NOMO-1 (cell line): Measurements from ENCODE around the gene DMRTB1.

ENCODE experiments used
- DNase-seq, 2 experiments: peaks; one replicate each; lab custom pipeline; 2025; ENCODE audit not compliant: unreplicated experiment in 2 of 2; lab: John Stamatoyannopoulos, UW

DMRTB1 gene

DNA sequence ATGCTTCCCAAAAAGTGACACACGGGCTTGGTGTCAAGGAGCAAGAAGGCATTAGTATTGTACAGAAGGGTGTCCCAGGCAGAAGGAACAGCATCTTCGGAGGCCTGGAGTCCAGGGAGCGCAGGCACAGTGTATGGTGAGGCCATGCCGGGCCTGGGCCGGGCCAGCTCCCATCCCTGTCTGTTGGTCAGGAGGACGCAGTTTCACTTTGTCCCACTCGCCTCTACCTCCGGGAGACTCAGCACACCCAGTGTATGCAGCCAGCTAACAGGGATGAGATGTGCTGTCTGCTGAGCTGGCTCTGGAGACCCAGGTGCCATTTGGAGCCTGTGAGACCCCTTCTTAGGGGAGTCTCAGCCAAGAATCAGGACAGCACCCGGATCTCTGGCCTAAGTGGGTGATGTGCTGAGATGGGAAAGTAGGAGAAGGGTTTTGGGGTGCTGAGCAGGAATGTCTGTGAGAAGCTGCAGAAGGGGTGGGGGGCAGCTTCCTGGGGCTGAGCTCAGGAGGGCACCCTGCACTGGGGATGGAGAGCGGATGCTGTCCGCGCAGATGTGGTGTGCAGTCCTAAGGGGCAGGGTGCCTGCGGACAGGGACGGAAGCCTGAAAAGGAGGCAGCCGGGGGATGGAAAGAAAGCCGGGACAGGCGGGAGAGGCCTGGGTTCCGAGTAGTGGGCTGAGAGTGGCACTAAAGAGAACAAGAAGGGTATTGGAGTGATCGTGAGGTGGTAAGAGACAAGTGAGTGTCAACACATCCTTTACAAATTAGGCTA, 25.7 kb downstream of the DMRTB1 start:
- DNase-seq, result no peak

DNA sequence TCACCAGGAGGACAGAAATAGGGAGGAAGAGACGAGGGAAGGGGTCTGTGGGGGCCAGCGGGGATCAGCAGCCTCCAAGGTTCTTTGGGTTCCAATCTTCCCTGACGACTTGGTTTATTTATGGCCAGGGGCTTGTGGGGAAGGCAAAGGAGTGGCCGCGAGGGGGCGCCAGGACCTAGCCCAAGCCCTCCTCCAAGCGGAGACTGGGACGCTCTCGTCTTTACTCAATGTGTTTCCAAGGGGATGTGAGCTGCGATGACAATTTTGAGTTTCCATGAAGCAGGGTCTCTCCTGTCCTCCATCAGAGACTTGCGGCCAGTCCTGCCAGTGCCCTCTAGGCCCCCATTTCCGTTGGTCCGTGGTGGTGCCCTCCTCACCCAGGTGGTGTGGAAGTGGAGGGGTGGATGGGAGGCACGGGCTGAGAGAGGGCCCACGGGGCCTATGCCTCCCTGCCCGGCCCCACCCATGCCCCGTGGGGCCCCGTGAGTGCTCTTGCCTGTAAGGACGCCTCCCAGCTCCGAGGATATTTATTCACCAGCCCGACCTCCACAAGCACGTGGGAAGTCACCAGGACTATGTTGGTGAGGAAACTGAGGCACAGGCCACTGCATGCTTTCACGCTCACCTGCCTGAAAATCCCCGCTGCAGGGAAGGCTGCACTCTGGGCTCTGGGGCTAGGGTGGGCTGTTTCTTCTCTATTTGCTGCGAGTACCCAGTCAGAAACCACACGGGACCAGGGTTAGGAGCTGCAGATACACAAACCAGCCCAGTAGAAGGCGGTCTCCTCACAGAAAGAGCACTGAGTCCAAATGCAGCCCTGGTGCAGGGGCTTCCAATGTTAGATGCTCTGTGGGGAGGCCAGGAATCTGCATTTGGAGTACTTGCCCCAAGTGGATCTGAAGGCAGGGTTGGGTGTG, 26.5 kb downstream of the DMRTB1 start:
- peak; percentile 57 to 80 for DNase-seq

- DNase-seq, result no peak
Measured at GRCh38 chr1:53486395-53487026, 27.3 kb downstream of the DMRTB1 start.

DNA sequence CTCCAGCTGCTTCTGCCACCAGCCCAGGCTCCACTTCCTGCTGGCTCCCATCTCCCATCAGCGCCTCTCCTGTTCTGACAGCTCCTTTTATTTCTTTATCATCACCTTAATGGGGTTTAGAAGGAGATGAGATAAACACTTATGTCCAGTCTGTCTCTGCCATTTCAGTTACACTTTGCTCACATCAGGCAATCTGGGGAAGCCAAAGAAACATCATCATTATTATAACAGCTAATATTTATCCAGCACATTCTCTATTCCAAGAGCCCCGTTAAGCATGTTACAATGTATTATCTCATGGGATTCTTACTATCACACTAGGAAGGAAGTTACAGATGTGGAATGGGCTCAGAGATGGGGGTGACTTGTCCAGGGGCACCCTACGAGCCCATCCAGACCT, 31.2 kb downstream of the DMRTB1 start:
- no peak for DNase-seq

DNA sequence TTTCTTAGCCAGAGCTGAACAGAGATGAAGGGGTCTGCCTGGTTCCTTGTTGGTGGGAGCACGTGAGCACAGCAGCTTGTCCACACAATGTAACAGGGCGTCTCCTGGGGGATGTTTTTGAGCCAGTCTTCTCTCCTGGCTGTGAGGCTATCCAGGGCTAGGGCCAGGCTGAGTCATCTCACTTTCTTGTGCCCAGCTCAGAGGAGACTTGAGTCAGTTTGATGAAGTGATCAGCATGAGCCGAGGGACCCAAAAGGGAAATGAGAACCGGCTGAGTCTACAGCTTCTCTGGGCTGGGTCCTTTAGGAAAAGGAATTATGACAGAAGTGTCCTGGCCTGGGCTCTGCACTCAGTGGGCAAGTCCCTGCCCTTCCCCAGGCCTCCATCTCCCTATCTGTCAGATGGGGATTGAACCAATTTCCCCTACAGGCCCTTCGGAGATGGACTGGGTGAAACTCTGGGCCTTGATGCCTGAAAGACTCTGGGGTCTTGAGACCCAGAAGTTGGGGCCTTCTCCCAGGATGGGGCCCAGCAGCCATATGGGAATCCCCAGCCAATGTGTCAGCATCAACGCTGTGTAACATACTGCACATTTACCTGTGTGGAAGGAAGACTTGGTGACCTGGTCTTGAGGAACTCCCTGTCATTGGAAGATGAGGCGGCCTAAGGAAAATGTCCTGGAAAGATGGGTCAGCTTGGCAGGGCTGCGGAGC, 36.6 kb downstream of the DMRTB1 start:
- DNase-seq, result no peak

DNA sequence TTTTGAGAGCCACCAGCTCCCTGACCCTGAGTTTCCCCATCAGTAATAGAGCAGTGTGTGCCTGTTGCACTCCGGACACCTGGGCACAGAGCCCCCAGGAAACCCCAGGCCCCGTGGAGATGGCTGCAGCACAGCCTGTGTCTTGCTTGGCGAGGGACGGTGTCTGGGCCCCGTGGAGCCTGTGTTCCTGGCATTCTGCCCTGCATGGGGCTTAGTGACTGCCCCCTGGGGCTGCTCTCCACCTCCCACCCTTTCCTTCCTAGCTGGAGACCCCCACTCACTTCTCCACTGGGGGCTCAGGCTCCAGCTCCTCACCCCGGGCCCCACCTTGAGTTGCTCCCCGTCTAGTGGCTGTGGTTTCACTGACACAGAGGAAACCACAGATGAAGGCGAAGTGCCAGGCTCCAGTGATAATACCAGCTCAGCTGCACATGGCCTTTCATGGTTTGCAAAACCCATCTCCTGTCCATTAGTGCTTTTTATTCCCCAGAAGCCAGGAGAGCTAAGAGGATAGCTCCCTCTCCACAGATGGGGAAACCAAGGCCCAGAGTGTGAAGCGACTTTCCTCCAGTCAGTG, 39.4 kb downstream of the DMRTB1 start:
- DNase-seq, result no peak

DNA sequence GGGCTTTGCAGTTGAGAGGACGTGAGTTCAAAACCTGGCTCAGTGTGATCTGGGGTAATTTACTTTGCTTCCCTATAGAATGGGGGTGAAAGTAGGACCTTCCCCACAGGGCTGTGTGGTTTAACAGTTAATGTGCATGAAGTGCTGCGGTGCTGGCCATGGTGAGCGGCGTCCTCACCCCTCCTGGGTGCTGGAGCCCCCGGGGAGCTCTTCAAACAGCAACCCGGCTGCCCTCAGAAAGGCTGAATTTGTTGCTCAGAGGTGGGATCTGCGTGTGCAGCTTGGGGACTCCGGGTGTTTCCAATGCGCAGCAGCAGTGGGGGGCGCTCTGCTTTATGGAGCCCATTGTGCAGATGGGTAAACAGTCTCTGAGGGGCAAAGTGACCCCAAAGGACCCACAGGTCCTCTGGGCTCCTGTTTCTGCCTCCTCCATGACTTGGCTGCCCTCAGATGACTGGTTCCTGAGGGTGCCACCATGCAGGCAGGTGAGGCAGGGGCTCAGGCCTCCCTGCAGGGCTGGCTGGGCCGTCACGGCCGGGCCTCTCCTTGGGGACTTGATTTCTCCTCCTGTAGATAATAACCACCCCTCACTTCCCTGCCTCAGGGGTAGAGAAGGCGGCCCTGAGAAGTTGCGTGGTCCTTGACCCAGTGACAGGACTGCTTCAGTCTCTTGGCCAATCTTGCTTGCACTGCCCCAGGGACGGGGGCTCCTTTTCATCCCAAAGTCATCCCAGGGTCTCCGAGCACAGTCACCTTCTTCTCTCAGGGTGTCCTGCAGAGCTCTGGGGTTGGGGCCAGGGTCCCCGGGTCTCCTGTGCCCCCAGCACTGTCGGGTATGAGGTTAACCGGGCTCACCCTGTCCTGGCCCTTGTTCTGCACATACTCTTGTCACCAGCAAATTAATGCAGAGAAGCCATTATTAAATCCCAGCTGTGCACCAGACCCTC, 40.3 kb downstream of the DMRTB1 start:
- no peak for DNase-seq

- no peak for DNase-seq
Measured at GRCh38 chr1:53500204-53501064, 41.2 kb downstream of the DMRTB1 start.

DNA sequence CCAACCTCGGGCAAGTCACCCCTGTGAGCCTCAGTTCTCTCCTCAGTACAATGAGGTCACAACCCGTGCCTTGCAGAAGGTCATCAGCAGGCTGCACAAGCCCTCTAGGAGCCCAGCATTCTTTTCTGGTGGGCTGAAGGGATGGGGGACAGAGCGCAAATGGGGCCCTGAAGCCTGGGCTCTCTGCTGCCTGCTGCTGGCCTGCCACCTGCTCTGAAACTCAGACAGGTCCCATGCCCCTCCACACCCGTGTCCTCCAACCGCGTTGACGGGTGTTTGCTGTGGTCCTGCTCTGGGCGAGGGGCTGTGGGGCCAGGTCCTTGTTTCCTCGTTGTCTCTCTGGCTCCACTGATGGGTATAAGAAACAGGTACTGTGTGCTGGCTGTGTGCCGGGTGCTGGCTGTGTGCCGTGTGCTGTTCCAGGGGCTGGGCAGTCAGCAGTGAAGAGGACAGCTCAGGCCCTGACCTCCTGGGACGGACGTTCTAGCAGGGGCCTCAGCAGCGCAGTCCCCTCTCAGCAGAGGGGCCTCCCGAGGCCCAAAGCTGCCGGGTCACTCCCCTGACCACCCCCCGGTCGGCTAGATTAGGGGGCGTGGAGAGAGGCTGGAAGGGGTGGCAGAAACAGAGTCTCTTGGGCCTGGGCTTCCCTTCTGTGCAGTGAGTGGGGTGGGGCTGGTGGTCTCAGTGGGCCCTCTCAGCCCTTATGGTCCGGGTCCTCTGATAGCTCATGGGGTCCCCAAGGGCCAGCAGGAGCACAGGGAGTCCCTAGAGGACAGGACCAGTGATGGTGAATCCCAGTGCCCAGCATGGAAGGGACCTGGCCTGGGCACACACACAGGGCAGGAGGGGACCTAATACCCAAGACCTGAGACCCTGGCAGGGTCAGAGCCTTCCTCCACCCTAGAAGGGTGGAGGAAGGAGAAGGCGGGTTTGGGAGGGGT, 42.1 kb downstream of the DMRTB1 start:
- no peak for DNase-seq

DNA sequence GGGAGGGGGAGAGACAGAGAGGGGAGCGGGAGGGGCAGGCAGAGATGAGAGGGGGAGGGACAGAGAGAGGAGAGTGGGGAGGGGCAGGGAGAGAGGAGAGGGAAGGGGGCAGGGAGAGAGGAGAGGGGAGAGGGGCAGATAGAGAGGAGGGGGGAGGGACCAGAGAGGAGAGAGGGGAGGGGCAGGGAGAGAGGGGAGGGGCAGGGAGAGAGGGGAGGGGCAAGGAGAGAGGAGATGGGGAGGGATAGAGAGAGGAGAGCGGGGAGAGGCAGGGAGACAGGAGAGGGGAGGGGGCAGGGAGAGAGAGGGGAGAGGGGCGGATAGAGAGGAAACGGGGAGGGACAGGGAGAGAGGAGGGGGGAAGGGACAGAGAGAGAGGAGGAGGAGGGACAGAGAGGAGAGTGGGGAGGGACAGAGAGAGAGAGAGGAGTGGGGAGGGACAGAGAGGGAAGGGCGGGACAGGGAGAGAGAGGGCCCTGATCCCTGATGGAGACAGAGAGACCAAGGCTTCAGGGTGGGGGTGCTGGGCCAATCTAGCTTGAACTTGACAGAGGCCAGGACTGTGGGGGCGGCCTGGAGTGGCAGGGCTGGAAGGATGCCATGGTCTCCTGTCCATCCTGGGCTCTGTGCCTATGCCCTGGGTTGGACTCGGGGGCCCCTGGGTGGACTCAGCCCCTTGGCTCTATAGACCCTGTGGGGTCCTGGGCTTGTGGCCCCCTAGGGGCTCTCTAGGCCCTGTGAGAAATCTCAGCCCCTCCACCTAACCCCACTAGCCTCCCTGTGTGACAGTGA, 43.6 kb downstream of the DMRTB1 start:
- DNase-seq, result no peak

DNA sequence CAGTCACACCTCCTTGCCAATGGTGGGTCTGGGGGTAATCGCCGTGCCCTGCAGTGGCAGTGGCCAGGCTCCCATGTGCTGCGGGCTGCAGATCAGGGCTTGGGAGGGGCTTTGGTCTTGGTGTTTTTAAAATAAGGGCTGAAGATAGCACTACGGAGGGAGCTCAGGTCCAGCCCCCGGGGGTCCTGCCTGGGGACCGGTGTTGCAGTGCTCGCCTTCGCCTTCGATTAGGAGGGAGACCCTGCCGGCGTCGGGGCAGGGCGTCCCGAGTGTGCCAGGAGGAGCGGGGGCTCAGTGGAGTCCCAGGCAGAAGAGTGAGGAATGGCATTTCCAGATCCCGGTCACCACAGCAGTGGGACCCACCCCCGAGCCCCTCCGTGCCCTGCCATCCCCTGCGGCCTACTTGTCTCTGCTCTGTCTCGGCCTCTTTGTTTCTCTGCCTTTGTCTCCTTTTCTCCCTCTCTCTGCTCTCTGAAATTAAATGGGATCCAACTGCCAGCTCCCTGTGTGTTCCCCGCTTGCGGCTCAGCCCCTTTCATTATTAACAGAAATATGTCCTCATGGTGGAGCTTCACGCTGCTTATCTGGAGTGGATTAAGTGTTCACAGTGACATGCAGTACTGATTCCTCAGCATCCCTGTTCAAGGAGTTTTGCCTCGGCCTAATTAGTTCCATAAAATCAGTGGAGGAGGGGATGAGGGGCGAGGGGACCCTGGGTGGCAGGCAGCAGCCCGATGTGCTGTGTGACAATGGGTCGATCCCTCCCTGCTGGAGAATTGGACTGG, 44.4 kb downstream of the DMRTB1 start:
- DNase-seq, result no peak

DNA sequence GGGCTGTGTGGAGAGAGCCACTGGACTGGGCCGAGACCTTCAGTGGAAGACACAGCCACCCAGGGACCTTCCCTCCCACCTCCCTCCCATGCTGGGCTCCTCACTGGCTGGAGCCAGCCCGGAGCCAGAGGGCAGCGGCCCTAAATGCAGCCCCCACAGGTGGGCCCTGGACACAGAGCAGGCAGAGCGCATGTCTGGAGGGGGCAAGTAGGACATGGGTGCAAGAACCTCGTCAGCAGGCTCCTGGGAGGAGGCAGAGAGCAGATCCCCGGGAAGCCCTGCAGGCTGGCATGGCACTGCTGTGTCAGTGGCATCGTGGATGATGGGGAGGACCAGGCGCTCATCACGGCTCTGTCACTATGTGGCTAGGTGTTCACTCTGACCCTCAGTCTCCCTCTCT, 45.7 kb downstream of the DMRTB1 start:
- DNase-seq, result no peak

DNA sequence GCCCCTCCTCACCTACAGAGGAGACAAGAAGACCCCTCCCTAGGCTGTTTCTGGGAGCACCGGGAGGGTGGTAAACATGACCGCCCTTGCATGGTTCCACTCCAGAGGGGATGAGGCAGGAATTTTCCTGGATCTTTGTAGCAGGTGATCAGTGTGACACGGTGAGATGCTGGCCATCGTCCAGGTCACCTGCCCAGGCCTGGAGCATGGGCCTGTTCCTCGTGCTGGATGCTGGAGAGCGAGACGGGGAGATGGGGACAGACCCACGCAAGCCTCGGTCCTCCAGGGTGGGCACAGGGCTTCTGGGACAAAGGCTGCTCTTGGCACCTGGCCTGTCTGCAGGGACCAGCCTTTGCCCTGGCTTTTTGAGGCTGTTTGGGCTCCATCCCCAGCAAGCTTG, 46.2 kb downstream of the DMRTB1 start:
- no peak for DNase-seq

- DNase-seq, result no peak
Measured at GRCh38 chr1:53505891-53506290, 46.7 kb downstream of the DMRTB1 start.

DNA sequence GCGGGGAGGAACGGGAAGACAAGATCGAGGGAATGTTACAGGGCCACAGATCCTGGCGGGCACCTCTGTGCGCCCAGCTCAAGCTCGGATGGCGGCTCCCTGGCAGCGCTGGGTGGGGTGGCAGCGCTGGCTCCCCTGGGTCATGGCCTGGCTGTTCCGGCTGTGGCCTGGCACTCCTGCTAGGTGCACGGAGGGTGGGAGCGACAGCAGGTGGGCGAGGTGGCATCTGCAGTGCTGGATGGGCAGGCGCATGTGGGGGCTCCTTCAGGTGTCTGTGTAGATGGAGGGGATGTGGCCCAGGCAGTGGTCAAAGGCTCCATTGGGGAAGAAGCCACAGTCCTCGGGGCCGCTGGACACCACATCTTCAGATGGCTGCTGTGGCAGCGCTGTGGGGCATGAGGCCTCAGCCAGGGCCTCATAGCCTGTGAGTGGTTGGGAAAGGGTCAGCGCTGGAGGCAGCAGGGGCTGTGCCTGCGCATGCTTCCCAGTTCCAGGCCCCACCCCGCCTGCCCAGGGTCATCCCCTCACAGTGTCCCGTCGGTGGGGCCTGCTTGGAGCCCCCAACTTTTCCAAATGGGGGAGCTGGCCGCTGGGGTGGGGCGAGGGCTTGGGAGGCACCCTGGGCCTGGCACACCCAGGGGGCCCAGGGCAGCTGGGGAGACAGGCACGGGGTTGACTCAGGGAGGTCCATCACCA, 47.3 kb downstream of the DMRTB1 start:
- no peak for DNase-seq
